HL-60 (cell line): ENCODE measurements around the gene LRCOL1.

Experiments
- CTCF ChIP-seq: IDR thresholded peaks from one replicate; pipeline ENCODE4 v1.5.1; 2011; ENCODE audit warnings: low read length, control low read depth, inconsistent platforms; ENCODE audit not compliant: insufficient read depth
- GABPA ChIP-seq: IDR thresholded peaks from 2 replicates; pipeline ENCODE4 v1.6.1; 2012; ENCODE audit warnings: low read depth
- POLR2AphosphoS5 ChIP-seq: IDR thresholded peaks from 2 replicates; pipeline ENCODE4 v1.6.1; 2012; ENCODE audit warnings: low read depth

- TF ChIP-seq CTCF: no peak
- no peak for TF ChIP-seq GABPA
- no peak; the same call in 1 of the 2 replicates for TF ChIP-seq POLR2AphosphoS5
Observed at GRCh38 chr12:132559652-132560363, 50.6 kb downstream of the LRCOL1 start.
